Spinal cord (tissue), 10 donors: ENCODE measurements around the gene SEMA7A. TPM values are rescaled to one million over a fixed set of nuclear protein-coding genes. Genes with fewer than 3 reads are reported as not detected.

Experiments
- DNase-seq, 6 donors: peaks; one replicate each; pipeline versions ENCODE4 v3.0.0 to v3.0.0-alpha.2; 2013 to 2015; ENCODE audit warnings: low spot score in 6 of 6, low read depth in 4 of 6
- H3K27ac ChIP-seq: one replicate; pipeline ENCODE4 v1.5.1; 2013; ENCODE audit warnings: low read depth, low read length, control low read depth
- H3K27me3 ChIP-seq: one replicate; pipeline ENCODE4 v1.6.1; 2013; ENCODE audit warnings: low read length; ENCODE audit not compliant: control insufficient read depth, insufficient read depth
- H3K36me3 ChIP-seq: one replicate; pipeline ENCODE4 v1.6.1; 2013; ENCODE audit warnings: low read length; ENCODE audit not compliant: control insufficient read depth, insufficient read depth
- H3K4me1 ChIP-seq: one replicate; pipeline ENCODE4 v1.6.1; 2013; ENCODE audit warnings: low read length; ENCODE audit not compliant: control insufficient read depth, insufficient read depth
- H3K4me3 ChIP-seq: one replicate; pipeline ENCODE4 v1.5.1; 2013; ENCODE audit warnings: low read depth, low read length, control low read depth
- H3K9me3 ChIP-seq: one replicate; pipeline ENCODE4 v1.6.1; 2013; ENCODE audit warnings: low read length; ENCODE audit not compliant: control insufficient read depth, insufficient read depth
- WGBS: methylation state at CpG from one replicate; pipeline ENCODE4 v1.1.5; 2013; ENCODE audit warnings: missing lambda C conversion rate; ENCODE audit not compliant: insufficient coverage; 5-methylcytosine and 5-hydroxymethylcytosine counted together
- polyA plus RNA-seq, 2 donors: library from polyadenylated mRNA; unstranded; fragments of 120-200 nt; gene quantifications; one replicate each; pipeline ENCODE4 v1.2.1, GENCODE V29; 2013; ENCODE audit not compliant: insufficient read length in 2 of 2
- total RNA-seq, 2 donors: library from RNA; depleted of rRNA in 1 of 2; stranded (reverse); fragments of 120-200 nt in 1 of 2; fragments of >200 nt in 1 of 2; gene quantifications; one replicate each; pipeline versions ENCODE4 v1.2.3 to v1.2.4, GENCODE V29; 2013 to 2014
- donor health status: healthy.

SEMA7A gene
- total and polyA plus RNA-seq, 4 donors = 12.3 to 45.1 (median 35.2) TPM

- Histone ChIP-seq H3K27ac (no peak overlapping the region), H3K27me3 (no peaks in the 10 kb centered on the region), H3K4me1 (peaks cover 44% of the 10 kb centered on the region), H3K36me3 (no peaks in the 10 kb centered on the region), H3K4me3 (no peak overlapping the region), H3K9me3 (no peaks in the 10 kb centered on the region)
- WGBS = 67% methylated on average over 8 of the region's 8 CpGs
- DNase-seq = no peak
These were observed 49.8 kb downstream of the SEMA7A start for GRCh38 chr15:74383695-74384565.

GRCh38 chr15:74383286-74383685, 50.5 kb downstream of the SEMA7A start:
- Histone ChIP-seq H3K9me3 (no peaks in the 10 kb centered on the region), H3K4me3 (no peak overlapping the region), H3K27ac (no peak overlapping the region), H3K36me3 (no peaks in the 10 kb centered on the region), H3K27me3 (no peaks in the 10 kb centered on the region), H3K4me1 (peaks cover 47% of the 10 kb centered on the region)
- 90% methylated on average over 4 of the region's 4 CpGs for WGBS
- DNase-seq = no peak

GRCh38 chr15:74382004-74382816, 51.5 kb downstream of the SEMA7A start:
- no peak overlapping the region for H3K27ac ChIP-seq
- H3K36me3 ChIP-seq = no peaks in the 10 kb centered on the region
- H3K4me3 ChIP-seq = no peak overlapping the region
- DNase-seq = peak in 3 of 6 donors; percentile 42 to 88 (median 72)
- no peaks in the 10 kb centered on the region for H3K9me3 ChIP-seq
- no peaks in the 10 kb centered on the region for H3K27me3 ChIP-seq
- H3K4me1 ChIP-seq = peaks cover 47% of the 10 kb centered on the region
- 26% methylated on average over 9 of the region's 13 CpGs for WGBS

- no peak overlapping the region for H3K4me3 ChIP-seq
- 96% methylated on average over 4 of the region's 5 CpGs for WGBS
These were observed 52.3 kb downstream of the SEMA7A start for GRCh38 chr15:74381481-74381880.

GRCh38 chr15:74381190-74381453, 52.6 kb downstream of the SEMA7A start:
- Histone ChIP-seq H3K27me3 (no peaks in the 10 kb centered on the region), H3K9me3 (no peaks in the 10 kb centered on the region), H3K36me3 (no peaks in the 10 kb centered on the region), H3K4me1 (peaks cover 36% of the 10 kb centered on the region), H3K27ac (no peak overlapping the region), H3K4me3 (no peak overlapping the region)
- 57% methylated on average over 1 of the region's 2 CpGs for WGBS
- DNase-seq = no peak

More at GRCh38 chr15:74381481-74381880, 52.3 kb downstream of the SEMA7A start:
- no peak for DNase-seq
- Histone ChIP-seq H3K4me1 (peaks cover 40% of the 10 kb centered on the region), H3K27me3 (no peaks in the 10 kb centered on the region), H3K27ac (no peak overlapping the region), H3K9me3 (no peaks in the 10 kb centered on the region), H3K36me3 (no peaks in the 10 kb centered on the region)

GRCh38 chr15:74380361-74381189, 53.2 kb downstream of the SEMA7A start:
- H3K36me3 ChIP-seq = no peaks in the 10 kb centered on the region
- no peaks in the 10 kb centered on the region for H3K9me3 ChIP-seq
- no peak for DNase-seq
- no peaks in the 10 kb centered on the region for H3K27me3 ChIP-seq
- no peak overlapping the region for H3K4me3 ChIP-seq
- H3K27ac ChIP-seq = no peak overlapping the region
- peaks cover 31% of the 10 kb centered on the region for H3K4me1 ChIP-seq
- 64% methylated on average over 10 of the region's 12 CpGs for WGBS

- Histone ChIP-seq H3K36me3 (no peaks in the 10 kb centered on the region), H3K9me3 (no peaks in the 10 kb centered on the region), H3K27ac (no peak overlapping the region), H3K4me1 (peaks cover 25% of the 10 kb centered on the region), H3K27me3 (peaks cover 2% of the 10 kb centered on the region), H3K4me3 (no peak overlapping the region)
- WGBS = 54% methylated on average over 5 of the region's 9 CpGs
- DNase-seq = no peak
These were observed 54.9 kb downstream of the SEMA7A start for GRCh38 chr15:74378848-74379247.

- H3K4me3 ChIP-seq = no peak overlapping the region
- WGBS = 86% methylated on average over 10 of the region's 15 CpGs
These were observed 55.7 kb downstream of the SEMA7A start for GRCh38 chr15:74377831-74378766.

More at GRCh38 chr15:74377831-74378766, 55.7 kb downstream of the SEMA7A start:
- Histone ChIP-seq H3K27ac (no peak overlapping the region), H3K27me3 (peaks cover 2% of the 10 kb centered on the region), H3K4me1 (peaks cover 30% of the 10 kb centered on the region), H3K36me3 (no peaks in the 10 kb centered on the region), H3K9me3 (no peaks in the 10 kb centered on the region)
- no peak for DNase-seq
